Measurements from ENCODE around the gene F2. TPM values are rescaled to one million over a fixed set of nuclear protein-coding genes. Genes with fewer than 3 reads are reported as not detected.

The F2 gene
- total RNA-seq, 1 experiment from 2014 or later, result not detected

DNA sequence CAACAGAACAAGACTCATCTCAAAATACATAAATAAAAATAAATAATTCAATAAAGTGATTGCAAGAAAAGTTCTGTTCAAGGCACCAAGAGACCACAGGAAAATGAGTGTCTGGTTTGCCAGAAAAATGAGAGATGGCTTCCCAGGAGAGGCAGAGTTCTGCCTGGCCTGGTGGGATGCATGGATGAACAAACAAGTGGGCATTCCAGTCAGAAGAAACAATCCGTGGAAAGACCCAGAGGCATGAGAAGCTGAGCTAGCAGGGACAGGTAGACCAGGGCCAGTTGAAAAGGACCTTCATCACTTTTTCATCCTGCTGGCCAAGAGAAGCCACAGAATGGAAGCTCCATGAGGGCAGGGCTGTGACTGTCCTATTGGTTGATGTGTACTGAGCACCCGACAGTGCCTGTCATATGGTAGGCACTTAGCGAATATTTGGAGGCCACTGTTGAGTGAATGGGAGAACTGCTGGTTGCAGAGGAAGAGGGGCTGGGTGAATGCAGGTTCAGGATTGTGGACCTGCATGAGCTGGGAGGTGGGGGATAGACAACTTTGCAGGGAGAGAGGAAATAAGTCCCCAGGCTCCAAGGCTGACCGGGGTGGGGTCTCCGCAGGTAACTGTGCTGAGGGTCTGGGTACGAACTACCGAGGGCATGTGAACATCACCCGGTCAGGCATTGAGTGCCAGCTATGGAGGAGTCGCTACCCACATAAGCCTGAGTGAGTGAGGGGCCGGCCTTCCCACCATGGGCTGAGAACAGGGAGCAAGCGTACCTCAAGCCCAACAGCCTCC lies 3.7 kb downstream of the F2 start:
- Histone ChIP-seq H3K27me3 (ENCODE audit: low read length) (no peaks in the 10 kb centered on the region), H3K4me3 (ENCODE audit: low read length) (no peak overlapping the region), H3F3A (ENCODE audit: low read length, unreplicated experiment) (no peaks in the 10 kb centered on the region), H3K4me2 (ENCODE audit: low read length) (no peak overlapping the region), H4K20me1 (ENCODE audit: low read length) (no peaks in the 10 kb centered on the region), H3K9ac (ENCODE audit: low read length) (no peak overlapping the region), H3K4me1 (ENCODE audit: insufficient read depth, low read length) (peaks cover 10% of the 10 kb centered on the region), H3K9me3 (ENCODE audit: low read length) (no peaks in the 10 kb centered on the region), H3K9me2 (replicated peaks; ENCODE audit: low read length) (no peaks in the 10 kb centered on the region), H2AFZ (ENCODE audit: low read length) (no peak overlapping the region), H3K79me2 (ENCODE audit: low read length) (no peaks in the 10 kb centered on the region), H3K27ac (ENCODE audit: low read length) (no peak overlapping the region), H3K36me3 (ENCODE audit: low read depth, low read length) (no peaks in the 10 kb centered on the region)
- DNase-seq (no peak), ATAC-seq (no peak)
- intact Hi-C loops (cut with micrococcal nuclease), result no loop called here
- TF ChIP-seq EZH2 (IDR thresholded peaks at IDR 0.05; ENCODE audit: low read length, unreplicated experiment) (no peak), EZH2phosphoT487 (IDR thresholded peaks at IDR 0.05; ENCODE audit: borderline replicate concordance, low read length) (no peak)
- TF ChIP-seq, protein P1, sequence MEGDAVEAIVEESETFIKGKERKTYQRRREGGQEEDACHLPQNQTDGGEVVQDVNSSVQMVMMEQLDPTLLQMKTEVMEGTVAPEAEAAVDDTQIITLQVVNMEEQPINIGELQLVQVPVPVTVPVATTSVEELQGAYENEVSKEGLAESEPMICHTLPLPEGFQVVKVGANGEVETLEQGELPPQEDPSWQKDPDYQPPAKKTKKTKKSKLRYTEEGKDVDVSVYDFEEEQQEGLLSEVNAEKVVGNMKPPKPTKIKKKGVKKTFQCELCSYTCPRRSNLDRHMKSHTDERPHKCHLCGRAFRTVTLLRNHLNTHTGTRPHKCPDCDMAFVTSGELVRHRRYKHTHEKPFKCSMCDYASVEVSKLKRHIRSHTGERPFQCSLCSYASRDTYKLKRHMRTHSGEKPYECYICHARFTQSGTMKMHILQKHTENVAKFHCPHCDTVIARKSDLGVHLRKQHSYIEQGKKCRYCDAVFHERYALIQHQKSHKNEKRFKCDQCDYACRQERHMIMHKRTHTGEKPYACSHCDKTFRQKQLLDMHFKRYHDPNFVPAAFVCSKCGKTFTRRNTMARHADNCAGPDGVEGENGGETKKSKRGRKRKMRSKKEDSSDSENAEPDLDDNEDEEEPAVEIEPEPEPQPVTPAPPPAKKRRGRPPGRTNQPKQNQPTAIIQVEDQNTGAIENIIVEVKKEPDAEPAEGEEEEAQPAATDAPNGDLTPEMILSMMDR (conservative IDR thresholded peaks at IDR 0.05; ENCODE audit: low read depth, low read length), result no peak
- no TSS peak for BruUV-seq (replicated peaks)
- POLR2A ChIA-PET (ENCODE audit: unreplicated experiment), result interaction anchor here (0.7 kb wide), 1 partner anchor 89 kb away, joined by 3 read pairs; no protein-coding TSS in a partner anchor
- CTCF ChIA-PET, result no interaction called here

DNA sequence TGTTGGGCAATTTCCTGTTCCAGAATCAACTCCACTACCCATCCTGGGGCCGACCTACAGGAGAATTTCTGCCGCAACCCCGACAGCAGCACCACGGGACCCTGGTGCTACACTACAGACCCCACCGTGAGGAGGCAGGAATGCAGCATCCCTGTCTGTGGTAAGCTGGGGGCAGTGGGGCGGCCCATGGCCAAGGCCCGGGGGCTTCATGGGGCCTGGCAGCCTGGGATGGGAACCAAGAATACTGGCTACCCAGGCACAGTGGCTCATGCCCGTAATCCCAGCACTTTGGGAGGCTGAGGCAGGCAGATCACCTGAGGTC lies 4.3 kb downstream of the F2 start:
- Histone ChIP-seq H4K20me1 (ENCODE audit: low read length) (no peaks in the 10 kb centered on the region), H3K36me3 (ENCODE audit: low read depth, low read length) (no peaks in the 10 kb centered on the region), H3K27me3 (ENCODE audit: low read length) (no peaks in the 10 kb centered on the region), H2AFZ (ENCODE audit: low read length) (no peak overlapping the region), H3K4me3 (ENCODE audit: low read length) (no peak overlapping the region), H3K79me2 (ENCODE audit: low read length) (no peaks in the 10 kb centered on the region), H3K4me1 (ENCODE audit: insufficient read depth, low read length) (peaks cover 4% of the 10 kb centered on the region), H3K27ac (ENCODE audit: low read length) (no peak overlapping the region), H3K9me3 (ENCODE audit: low read length) (no peaks in the 10 kb centered on the region), H3K9ac (ENCODE audit: low read length) (no peak overlapping the region), H3K4me2 (ENCODE audit: low read length) (no peak overlapping the region), H3K9me2 (replicated peaks; ENCODE audit: low read length) (no peaks in the 10 kb centered on the region), H3F3A (ENCODE audit: low read length, unreplicated experiment) (no peaks in the 10 kb centered on the region)
- TF ChIP-seq EZH2 (IDR thresholded peaks at IDR 0.05; ENCODE audit: low read length, unreplicated experiment) (no peak), EZH2phosphoT487 (IDR thresholded peaks at IDR 0.05; ENCODE audit: borderline replicate concordance, low read length) (no peak)
- ChIA-PET POLR2A (ENCODE audit: unreplicated experiment) (no interaction called here), CTCF (no interaction called here)
- no peak for ATAC-seq
- intact Hi-C loops (cut with micrococcal nuclease), result no loop called here
- BruUV-seq (replicated peaks), result no TSS peak
- no peak for DNase-seq

DNA sequence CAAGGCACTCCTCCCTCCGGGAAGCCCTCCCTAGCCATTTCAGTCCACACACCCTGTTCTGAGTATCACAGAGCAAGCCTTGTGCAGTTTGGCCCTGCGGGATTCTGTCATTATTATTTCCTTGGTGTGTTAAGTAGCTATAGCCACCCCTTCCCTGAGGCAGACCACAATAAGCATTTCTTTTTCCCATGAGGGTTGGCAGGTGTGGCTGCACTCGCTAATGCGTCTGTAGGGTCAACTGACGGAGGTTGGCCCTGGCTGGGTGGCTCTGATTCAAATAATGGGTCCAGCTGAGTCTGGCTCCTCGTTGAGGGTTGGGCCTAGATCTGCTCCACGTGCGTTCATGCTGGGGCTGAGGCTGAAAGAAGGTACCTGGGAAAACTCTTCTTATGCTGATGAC lies 5.1 kb downstream of the F2 start:
- DNase-seq (no peak), ATAC-seq (no peak)
- Histone ChIP-seq H3K9me2 (replicated peaks; ENCODE audit: low read length) (no peaks in the 10 kb centered on the region), H3K4me2 (ENCODE audit: low read length) (no peak overlapping the region), H3K27ac (ENCODE audit: low read length) (no peak overlapping the region), H2AFZ (ENCODE audit: low read length) (no peak overlapping the region), H3F3A (ENCODE audit: low read length, unreplicated experiment) (no peaks in the 10 kb centered on the region), H3K4me1 (ENCODE audit: insufficient read depth, low read length) (no peaks in the 10 kb centered on the region), H4K20me1 (ENCODE audit: low read length) (no peaks in the 10 kb centered on the region), H3K79me2 (ENCODE audit: low read length) (no peaks in the 10 kb centered on the region), H3K36me3 (ENCODE audit: low read depth, low read length) (no peaks in the 10 kb centered on the region), H3K9me3 (ENCODE audit: low read length) (no peaks in the 10 kb centered on the region), H3K4me3 (ENCODE audit: low read length) (no peak overlapping the region), H3K9ac (ENCODE audit: low read length) (no peak overlapping the region), H3K27me3 (ENCODE audit: low read length) (no peaks in the 10 kb centered on the region)
- intact Hi-C loops (cut with micrococcal nuclease), result no loop called here
- no TSS peak for BruUV-seq (replicated peaks)
- TF ChIP-seq EZH2 (IDR thresholded peaks at IDR 0.05; ENCODE audit: low read length, unreplicated experiment) (no peak), EZH2phosphoT487 (IDR thresholded peaks at IDR 0.05; ENCODE audit: borderline replicate concordance, low read length) (no peak)
- TF ChIP-seq, protein P1 (conservative IDR thresholded peaks at IDR 0.05; ENCODE audit: low read depth, low read length), result no peak
- CTCF ChIA-PET, result no interaction called here
- POLR2A ChIA-PET (ENCODE audit: unreplicated experiment), result no interaction called here

Measured in PC-3 (cell line).